Thymus (tissue), 11 donors: Measurements from ENCODE around the gene APOA5. TPM values are rescaled to one million over a fixed set of nuclear protein-coding genes. Genes with fewer than 3 reads are reported as not detected.

Experiments
- DNase-seq, 9 donors: peaks; one replicate each; pipeline ENCODE4 v3.0.0-alpha.2; 2013; ENCODE audit warnings: low spot score in 9 of 9, low read depth in 6 of 9, missing footprints in 1 of 9
- H3K27ac ChIP-seq, 2 donors: one replicate each; pipeline ENCODE4 v1.5.1; 2013; ENCODE audit warnings: control low read depth in 1 of 2, low read depth in 1 of 2, low read length in 1 of 2, mild to moderate bottlenecking in 1 of 2, moderate library complexity in 1 of 2
- H3K27me3 ChIP-seq, 2 donors: one replicate each; pipeline ENCODE4 v1.5.1; 2013; ENCODE audit warnings: low read length in 1 of 2; ENCODE audit not compliant: control insufficient read depth in 2 of 2, insufficient read depth in 1 of 2
- H3K36me3 ChIP-seq, 2 donors: one replicate each; pipeline ENCODE4 v1.5.1; 2013; ENCODE audit warnings: low read length in 1 of 2, mild to moderate bottlenecking in 1 of 2, moderate library complexity in 1 of 2; ENCODE audit not compliant: control insufficient read depth in 2 of 2, insufficient read depth in 2 of 2
- H3K4me1 ChIP-seq, 2 donors: one replicate each; pipeline ENCODE4 v1.5.1; 2013; ENCODE audit warnings: low read length in 2 of 2; ENCODE audit not compliant: control insufficient read depth in 2 of 2, insufficient read depth in 2 of 2
- H3K4me3 ChIP-seq, 2 donors: one replicate each; pipeline ENCODE4 v1.5.1; 2013; ENCODE audit warnings: low read length in 2 of 2, control low read depth in 1 of 2, mild to moderate bottlenecking in 1 of 2
- H3K9me3 ChIP-seq, 2 donors: one replicate each; pipeline ENCODE4 v1.5.1; 2013; ENCODE audit warnings: low read length in 1 of 2, mild to moderate bottlenecking in 1 of 2; ENCODE audit not compliant: control insufficient read depth in 2 of 2, insufficient read depth in 1 of 2
- WGBS: extraction: QIAGEN DNeasy Blood & Tissue Kit; methylation state at CpG from one replicate; pipeline ENCODE4 v1.1.7; 2013; 5-methylcytosine and 5-hydroxymethylcytosine counted together
- polyA plus RNA-seq: library from polyadenylated mRNA; stranded (reverse); fragments of 200-250 nt; gene quantifications from one replicate; pipeline ENCODE4 v1.2.3, GENCODE V29; 2013
- total RNA-seq: library from RNA; stranded (reverse); fragments of 120-200 nt; gene quantifications from one replicate; pipeline ENCODE4 v1.2.4, GENCODE V29; 2013
- donor health status: healthy.

APOA5 gene
- total and polyA plus RNA-seq, 2 donors = 0.05 to 0.07 TPM

DNA sequence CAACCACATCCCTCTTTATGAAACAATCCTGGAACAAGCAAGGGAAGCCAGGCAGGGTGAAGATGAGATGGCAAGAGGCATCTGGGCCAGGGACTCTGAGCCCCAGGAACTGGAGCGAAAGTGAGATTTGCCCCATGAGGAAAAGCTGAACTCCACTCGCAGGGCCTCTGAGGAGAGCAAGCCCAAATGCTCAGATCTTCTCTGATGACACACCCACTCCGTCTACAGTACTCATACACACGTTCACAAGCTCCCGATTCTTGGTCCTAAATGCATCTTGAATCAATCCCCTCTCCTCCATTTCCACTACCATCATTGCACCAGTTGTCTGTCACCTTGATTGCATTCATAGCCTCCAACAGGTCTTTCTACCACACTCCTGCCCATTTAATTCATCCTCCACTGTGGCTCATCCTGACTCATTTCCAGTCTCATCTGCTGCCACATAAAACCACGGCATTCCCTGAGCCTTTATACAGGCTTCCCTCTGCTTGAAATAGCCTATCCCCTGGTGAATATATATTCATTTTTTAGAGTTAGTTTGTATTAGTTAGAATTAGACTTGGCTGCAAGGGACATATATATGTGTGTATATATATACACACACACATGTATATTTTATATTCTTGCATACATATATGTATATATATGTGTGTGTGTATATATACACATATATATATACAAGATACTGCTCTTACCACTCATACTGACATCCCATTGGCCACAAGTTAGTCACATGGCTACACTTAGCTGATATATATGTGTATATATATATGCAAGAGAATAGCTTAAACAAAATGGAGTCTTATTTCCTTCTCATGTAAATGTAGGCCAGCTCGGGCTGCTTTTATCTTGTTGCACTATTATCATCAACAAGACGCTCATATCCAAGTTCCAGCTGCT, 1.4 kb upstream of the APOA5 start:
- Histone ChIP-seq H3K27me3 (peaks cover 0 to 14% of the 10 kb centered on the region in 2 donors), H3K27ac (no peak overlapping the region), H3K9me3 (no peaks in the 10 kb centered on the region), H3K4me3 (no peak overlapping the region), H3K4me1 (peaks cover 7 to 11% of the 10 kb centered on the region in 2 donors), H3K36me3 (no peaks in the 10 kb centered on the region)
- DNase-seq = no peak
- 98% methylated on average over 8 of the region's 8 CpGs for WGBS

DNA sequence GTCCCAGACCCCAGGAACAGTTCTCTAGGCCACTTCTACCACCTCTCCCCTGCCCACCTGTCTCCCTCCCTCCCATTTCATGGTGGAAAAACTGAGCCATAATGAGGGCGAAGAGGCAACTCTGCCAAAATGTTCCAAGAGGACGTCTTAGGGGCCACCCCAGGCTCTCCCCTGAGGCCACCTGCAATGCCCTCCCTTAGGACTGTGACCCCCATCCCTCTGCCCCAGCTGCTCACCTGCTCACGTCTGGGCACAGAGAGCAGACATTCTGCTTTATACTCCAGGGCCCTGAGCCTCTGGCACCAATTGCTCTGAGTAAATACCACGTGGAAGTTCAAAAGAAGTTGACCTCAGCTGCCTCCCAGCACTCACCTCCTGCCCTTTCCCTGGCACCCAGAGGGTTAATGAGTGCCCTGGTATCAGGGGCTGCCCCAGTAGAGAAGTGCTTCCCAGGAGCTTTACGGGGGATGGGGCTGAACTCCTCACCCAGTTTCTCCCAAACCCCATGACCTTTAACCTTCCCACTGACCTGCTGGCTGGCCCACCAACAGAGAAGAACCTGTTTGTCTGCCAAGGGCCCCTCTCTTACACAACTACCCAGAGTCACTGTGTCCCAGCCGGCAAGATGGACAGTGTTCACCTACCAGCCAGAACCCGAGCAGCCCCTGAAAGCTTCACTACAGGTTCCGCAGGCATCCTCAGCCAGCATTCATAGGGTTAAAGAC, 627 bp upstream of the APOA5 start:
- Histone ChIP-seq H3K4me3 (no peak overlapping the region), H3K27me3 (peaks cover 0 to 16% of the 10 kb centered on the region in 2 donors), H3K27ac (no peak overlapping the region), H3K4me1 (peaks cover 9 to 11% of the 10 kb centered on the region in 2 donors), H3K9me3 (no peaks in the 10 kb centered on the region), H3K36me3 (no peaks in the 10 kb centered on the region)
- DNase-seq = no peak
- WGBS = 94% methylated on average over 8 of the region's 8 CpGs

DNA sequence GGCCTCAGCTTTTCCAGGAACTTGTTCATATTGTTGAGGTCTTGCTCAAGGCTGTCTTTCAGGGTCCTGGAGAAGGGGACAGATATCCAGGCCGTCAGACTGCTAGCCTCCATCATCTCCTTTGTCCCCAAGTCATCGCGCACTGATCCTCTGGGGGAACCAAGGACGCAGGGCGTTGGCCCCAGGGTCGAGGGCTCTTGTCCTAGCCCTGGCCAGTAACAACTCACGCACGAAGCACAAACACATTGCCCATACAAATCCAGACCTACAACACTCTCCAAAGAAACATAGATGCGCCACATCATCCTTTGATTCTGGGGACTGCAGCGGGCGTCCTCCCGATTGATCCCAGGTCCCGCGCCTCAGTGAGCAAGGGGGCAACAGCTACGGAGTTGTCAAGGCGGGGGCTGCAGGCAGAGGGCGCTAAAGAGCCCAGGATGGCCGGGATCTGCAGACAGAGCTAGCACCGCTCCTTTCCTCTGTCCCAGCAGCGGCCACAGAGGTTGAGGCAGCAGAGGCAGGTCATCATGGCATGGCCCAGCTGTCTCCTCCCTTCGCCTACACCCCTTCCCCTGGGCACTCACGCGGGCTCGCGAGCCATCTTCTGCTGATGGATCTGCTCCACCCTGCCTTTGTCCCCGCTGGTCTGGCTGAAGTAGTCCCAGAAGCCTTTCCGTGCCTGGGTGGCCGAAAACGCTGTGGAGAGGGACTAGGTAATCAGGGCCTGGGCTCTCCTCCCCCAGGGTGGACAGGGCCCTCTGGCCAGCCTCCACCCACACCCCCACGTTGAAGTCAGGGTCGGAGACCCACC, 472 bp downstream of the APOA5 start:
- Histone ChIP-seq H3K27me3 (peaks cover 0 to 16% of the 10 kb centered on the region in 2 donors), H3K9me3 (no peaks in the 10 kb centered on the region), H3K4me3 (no peak overlapping the region), H3K36me3 (peaks cover under 1 to 4% of the 10 kb centered on the region in 2 donors), H3K27ac (no peak overlapping the region), H3K4me1 (peaks cover 15% of the 10 kb centered on the region in 2 donors)
- peak in 6 of 9 donors; percentile 35 to 79 (median 70) for DNase-seq
- 39% methylated on average over 31 of the region's 31 CpGs for WGBS

DNA sequence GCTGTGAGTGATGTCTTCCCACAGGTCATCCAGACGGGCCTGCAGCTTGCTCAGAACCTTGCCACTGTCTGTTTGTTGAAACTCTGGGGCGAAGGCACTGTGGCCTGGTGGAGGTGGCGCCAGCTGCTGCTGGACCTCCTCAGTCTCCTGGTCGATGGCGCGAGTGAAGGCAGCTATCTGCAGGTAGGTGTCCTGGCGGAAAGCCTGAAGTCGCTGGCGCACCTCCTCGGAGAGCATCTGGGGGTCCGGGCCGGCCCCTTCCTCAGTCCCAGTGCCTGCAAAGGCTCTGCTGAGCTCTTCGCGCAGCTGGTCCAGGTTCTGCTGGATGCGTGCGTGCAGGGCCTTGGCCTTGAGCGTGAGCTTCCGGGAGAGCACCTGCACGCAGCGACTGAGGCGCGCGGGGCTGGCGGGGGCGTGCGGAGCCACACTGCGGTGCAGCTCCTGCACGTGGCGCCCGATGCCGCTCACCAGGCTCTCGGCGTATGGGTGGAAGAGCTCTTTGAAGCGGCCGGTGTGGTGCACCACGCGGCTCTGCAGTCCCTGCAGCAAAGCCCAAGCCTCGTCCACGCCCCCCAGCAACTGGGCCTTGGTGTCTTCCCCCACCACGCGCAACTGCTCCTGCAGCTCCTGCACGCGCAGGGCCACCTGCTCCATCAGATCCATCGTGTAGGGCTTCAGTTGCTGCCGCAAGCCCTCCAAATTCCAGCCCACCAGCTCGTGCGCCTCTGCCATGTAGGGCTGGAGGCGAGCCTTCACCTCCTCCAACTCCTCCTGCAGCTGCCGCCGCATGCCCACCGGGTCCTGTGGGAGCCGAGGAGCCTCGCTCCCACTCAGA, 1.3 kb downstream of the APOA5 start:
- peaks cover 9 to 12% of the 10 kb centered on the region in 2 donors for H3K36me3 ChIP-seq
- peaks cover 15% of the 10 kb centered on the region in 2 donors for H3K4me1 ChIP-seq
- H3K9me3 ChIP-seq = no peaks in the 10 kb centered on the region
- DNase-seq = no peak
- peaks cover 0 to 16% of the 10 kb centered on the region in 2 donors for H3K27me3 ChIP-seq
- H3K4me3 ChIP-seq = no peak overlapping the region
- WGBS = 95% methylated on average over 53 of the region's 53 CpGs
- H3K27ac ChIP-seq = no peak overlapping the region

DNA sequence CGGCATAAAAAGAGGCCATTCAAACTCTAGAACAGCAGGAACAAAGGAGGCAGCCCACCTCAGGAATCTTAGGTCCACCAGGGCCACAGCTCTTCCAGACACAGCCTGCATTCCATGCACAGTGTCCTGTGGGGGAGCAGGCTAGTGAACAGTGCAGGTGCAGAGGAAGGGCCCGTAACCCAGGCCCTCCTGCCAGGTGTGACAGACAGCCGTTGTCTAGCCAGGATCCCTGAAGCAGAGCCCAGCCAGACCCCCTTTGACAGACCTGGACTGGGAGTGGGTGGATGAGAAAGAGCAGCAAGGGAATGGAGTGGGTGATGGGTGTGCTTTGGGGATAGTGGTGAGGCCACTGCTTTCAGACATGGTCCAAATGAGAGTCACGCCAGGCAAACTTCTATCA, 2.7 kb downstream of the APOA5 start:
- Histone ChIP-seq H3K27me3 (peaks cover 0 to 16% of the 10 kb centered on the region in 2 donors), H3K9me3 (no peaks in the 10 kb centered on the region), H3K27ac (no peak overlapping the region), H3K4me3 (no peak overlapping the region), H3K4me1 (peaks cover 15% of the 10 kb centered on the region in 2 donors), H3K36me3 (peaks cover 23 to 26% of the 10 kb centered on the region in 2 donors)
- 94% methylated on average over 4 of the region's 4 CpGs for WGBS
- no peak for DNase-seq

DNA sequence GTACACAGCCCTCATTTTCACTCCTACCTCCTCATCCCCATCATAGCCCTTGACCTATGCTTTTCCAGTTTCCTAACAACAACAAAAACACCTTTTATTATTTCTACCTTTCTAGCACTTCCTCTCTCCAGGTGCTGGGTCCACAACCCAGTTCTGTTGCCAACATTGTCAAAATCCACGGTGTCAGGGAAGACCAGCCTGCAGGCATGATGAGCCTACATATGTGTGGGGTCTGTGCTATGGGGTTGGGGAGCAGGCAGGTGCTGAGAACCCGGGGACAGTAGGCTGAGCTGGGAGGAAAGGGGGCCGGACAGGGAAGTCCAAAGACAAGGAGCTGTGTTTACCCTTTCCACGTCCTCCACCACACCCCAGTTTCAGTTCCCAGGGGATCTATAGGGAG, 3.1 kb downstream of the APOA5 start:
- DNase-seq = no peak
- 84% methylated on average over 4 of the region's 4 CpGs for WGBS
- no peak overlapping the region for H3K27ac ChIP-seq
- H3K36me3 ChIP-seq = peaks cover 25 to 30% of the 10 kb centered on the region in 2 donors
- H3K27me3 ChIP-seq = peaks cover 0 to 16% of the 10 kb centered on the region in 2 donors
- H3K4me1 ChIP-seq = peaks cover 15% of the 10 kb centered on the region in 2 donors
- H3K4me3 ChIP-seq = peak overlapping the region; percentile 73 to 92
- no peaks in the 10 kb centered on the region for H3K9me3 ChIP-seq

DNA sequence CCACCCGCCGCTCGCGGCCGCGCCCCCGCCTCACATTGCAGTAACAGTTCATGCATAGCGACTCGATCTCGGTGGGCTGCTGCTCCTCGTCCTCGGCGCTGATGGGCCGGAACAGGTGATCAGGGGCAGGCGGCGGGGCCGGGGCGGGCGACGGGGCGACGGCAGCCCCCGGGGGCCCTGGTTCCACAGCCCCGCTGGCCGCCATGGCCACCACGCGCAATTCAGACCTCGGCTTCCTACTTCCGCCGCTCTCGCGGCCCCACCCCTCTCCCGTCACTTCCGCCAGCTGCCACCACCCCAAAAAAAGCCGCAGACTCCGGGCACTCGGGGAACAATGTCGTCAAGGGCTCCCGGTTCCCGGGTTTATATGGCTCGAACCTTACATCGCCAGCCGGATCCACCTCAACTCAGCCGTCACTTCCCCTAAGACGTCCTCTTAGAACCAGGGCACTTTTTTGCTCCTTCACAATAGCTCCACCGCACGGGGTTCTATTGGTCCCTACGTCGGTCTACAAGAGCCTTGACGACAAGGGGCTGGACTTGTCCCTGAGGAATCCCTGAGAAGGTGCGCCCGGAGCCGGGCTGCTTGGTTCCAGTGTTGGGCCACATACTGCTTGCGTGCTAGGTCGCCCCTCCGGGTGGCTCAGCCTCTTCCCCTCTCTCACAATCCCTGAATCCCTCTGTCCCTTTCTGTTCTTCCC, 3.7 kb downstream of the APOA5 start, which contains the start of gene ZPR1:
Gene ZPR1 (minus strand): TSS at position 238 of the 701 bp plus-strand sequence. CDS start 33 bp downstream, at position 205.
- peak; percentile 50 to 86 (median 68) for DNase-seq
- 2% methylated on average over 56 of the region's 56 CpGs for WGBS
- H3K36me3 ChIP-seq = peaks cover 28 to 36% of the 10 kb centered on the region in 2 donors
- H3K27me3 ChIP-seq = peaks cover 0 to 16% of the 10 kb centered on the region in 2 donors
- peaks cover 15% of the 10 kb centered on the region in 2 donors for H3K4me1 ChIP-seq
- no peaks in the 10 kb centered on the region for H3K9me3 ChIP-seq
- peak within 1 kb of the TSS; percentile 53 to 78 for H3K27ac ChIP-seq
- peak within 1 kb of the TSS; percentile 73 to 92 for H3K4me3 ChIP-seq
